ENCODE measurements around the gene TMEM219.
"Not testable (repeated sequence)": the region's sequence is repeated elsewhere in the genome, so short reads cannot be mapped to it uniquely, and the experiment has no call there.

Gene TMEM219

DNA sequence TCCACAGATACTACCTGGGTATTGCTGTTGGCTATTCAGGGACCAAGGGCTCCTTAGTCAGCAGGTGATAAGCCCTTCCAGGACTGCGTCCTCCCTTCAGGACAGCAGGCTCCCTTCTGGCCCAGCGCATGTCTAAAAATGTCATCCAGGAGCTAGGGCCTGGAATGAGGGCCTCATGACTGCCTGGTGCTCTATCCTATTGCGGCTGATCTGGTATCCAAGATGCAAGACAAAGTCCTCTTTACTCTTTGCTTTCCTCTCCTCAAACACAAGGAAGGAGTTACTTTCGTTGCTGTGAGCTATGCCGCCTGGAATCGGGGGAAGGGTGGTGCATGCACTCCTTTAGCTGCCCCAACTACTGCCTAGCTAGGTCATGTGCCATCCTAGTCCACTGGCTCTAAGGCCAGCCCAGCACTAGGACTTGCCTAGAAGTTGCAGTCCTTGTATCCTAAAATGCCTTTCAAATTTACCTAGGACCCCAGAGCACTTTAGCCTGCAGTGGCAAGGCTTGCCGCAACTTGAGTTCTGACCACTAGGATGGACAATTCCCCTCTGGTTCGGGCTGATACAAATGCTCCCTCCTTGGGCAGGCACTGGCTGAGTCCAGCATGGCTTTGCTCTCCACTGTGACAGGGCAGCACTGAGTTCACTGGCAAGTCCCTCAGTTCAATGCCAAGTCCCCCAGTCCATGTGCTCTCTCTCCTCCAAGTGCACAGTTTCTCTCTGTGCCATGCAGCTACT lies 10.1 kb upstream of the TMEM219 start:
- no peak for DNase-seq

DNA sequence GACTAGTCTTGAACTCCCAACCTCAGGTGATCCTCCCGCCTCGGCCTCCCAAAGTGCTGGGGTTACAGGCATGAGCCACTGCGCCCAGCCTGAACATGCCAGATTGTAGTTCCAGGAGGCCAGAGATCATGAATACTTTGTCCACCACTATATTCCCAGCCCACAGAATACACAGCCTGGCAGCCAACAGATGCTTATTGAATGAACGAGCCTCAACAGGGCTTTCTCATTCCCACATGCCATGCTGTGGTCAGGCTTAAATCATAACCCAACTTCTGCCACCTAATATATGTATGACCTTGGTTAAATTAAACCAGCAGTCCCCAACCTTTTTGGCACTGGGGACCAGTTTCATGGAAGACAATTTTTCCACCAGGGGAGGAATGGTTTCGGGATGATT lies 3.1 kb upstream of the TMEM219 start:
- no peak for DNase-seq

- no peak for DNase-seq
Observed at GRCh38 chr16:29959293-29959692, 2.6 kb upstream of the TMEM219 start.

DNA sequence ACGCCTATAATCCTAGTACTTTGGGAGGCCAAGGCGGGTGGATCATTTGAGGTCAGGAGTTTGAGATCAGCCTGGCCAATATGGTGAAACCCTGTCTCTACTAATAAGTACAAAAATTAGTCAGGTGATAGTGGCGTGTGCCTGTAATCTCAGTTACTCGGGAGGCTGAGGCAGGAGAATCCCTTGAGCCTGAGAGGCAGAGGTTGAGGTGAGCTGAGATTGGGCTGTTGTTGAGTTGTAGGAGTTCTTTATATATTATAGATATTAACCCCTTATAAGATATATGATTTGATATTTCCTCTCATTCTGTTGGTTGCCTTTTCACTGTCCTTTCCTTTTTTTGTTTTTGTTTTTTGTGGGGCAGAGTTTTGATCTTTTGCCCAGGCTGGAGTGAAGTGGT lies 2.1 kb upstream of the TMEM219 start:
- not testable (repeated sequence) for DNase-seq

DNA sequence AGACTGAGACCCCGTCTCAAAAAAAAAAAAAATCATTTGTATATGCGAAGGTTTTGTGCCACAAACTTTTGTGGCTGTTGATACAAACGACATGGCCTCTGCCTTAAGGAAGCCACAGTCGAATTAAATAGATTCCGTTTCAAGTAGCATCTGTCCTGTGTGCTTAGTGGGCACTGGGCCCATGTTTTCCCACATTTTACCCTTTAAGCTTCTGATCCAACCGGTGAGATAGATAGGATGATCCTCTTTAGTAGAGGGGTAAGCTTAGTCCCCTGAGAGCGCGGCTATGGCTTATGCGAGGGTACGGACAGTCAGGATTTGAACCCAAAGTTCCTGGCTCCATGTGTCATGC lies 776 bp upstream of the TMEM219 start:
- no peak for DNase-seq

DNA sequence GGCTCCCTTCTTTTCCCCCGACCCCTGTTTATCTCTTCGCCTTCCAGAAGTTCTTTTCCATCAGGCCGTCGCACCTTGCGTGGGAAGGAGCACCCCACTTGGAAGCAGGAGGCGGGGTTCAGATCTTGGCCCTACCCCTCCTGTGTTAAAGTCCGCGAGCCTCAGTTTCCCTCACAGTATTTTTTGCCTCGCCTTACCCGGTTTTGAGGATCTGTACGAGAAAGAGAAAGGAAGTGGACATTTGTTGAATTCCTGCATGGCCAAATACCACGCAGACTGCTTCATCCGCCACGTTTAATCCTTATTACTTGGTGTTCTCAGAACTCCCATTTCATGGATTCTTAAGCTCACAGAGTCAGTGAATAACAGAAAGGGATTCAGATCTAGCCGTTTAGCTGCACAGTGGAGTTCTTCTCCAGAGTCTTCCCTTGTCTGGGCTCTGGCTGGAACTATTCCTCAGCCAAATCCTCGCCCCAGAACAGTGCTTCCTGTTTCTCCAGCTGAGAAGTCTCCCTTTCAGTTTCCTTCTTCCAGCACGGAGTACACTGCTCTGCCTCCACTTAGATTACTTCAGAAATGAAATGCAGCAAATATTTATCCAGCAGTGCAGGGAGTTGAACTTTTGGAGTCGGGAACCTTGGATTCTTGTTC lies 590 bp downstream of the TMEM219 start:
- no peak for DNase-seq

DNA sequence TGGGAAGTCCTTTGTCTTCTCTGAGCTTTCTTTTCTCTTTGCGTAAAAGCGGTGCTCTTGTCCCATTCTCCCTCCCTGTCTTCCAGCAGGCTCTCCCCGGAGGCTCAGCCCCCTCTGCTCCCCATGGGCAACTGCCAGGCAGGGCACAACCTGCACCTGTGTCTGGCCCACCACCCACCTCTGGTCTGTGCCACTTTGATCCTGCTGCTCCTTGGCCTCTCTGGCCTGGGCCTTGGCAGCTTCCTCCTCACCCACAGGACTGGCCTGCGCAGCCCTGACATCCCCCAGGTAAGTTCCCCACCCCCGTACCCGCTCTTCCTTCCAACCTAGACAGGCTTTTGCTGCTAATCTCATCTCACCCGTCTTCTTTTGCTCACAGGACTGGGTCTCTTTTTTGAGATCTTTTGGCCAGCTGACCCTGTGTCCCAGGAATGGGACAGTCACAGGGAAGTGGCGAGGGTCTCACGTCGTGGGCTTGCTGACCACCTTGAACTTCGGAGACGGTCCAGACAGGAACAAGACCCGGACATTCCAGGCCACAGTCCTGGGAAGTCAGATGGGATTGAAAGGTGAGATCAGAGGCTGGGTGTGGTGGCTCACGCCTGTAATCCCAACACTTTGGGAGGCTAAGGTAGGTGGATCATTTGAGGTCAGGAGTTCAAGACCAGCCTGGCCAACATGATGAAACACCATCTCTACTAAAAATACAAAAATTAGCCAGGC lies 1.3 kb downstream of the TMEM219 start:
- no peak for DNase-seq

GRCh38 chr16:29968205-29968604 lies 6.3 kb downstream of the TMEM219 start:
- DNase-seq: no peak

- no peak for DNase-seq
Observed at GRCh38 chr16:29971304-29971703, 9.4 kb downstream of the TMEM219 start.

GRCh38 chr16:29972500-29972899 lies 10.6 kb downstream of the TMEM219 start:
- DNase-seq: no peak

- DNase-seq: no peak
Observed at GRCh38 chr16:29972992-29973383, 11.1 kb downstream of the TMEM219 start.

DNA sequence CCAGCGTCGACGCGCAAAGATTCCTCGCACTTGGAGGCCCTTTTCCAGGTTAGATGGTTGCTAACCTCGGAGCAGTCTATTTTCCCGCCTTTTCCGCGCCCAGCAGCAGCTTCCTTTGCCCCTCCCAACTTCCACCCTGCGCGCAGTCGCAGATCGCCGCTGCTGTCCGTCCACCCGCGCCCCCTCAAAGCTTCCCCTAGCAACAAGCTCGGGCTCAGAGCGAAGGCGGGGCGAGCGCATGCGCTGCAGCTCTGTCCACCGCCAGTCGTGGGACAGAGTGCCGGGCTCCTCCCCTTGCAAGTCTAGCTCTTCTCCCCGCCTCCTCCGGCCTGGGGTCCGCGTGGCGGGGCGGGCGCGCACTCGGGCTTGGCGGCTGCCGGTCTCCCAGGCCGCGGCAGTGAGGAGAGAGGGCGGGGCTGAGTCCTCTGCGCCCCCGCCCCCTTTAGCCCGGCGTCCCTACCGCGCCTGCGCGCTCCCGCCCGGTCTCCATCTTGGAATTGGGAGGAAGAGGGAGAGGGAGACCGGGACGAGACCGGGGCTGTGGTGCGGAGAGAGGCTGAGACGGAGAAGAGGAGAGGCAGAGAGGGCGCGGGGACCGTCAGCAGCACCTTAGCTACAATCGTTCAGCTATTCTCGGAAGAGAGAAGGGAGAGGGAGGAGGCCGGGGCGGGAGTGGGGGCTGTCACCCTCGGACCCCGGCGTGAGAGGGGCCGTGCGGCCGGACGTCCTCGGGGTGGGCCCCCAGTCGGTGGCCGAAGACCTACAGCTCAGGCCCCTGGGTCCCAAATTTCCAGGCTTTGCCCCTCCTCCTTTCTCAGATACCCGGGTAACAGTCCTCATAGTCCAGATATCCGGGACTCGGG lies 11.7 kb downstream of the TMEM219 start, which contains the start of gene TAOK2:
TSS of gene TAOK2 (plus strand) at position 485 of the 863 bp plus-strand sequence. CDS start 3,905 bp downstream, outside the sequence.
- DNase-seq: peak; percentile 82 to 86

- DNase-seq: no peak
Observed at GRCh38 chr16:29974291-29975133, 12.6 kb downstream of the TMEM219 start.

GRCh38 chr16:29975134-29975538 lies 13.3 kb downstream of the TMEM219 start:
- DNase-seq: no peak

- no peak for DNase-seq
Observed at GRCh38 chr16:29975811-29976511, 14.1 kb downstream of the TMEM219 start.

GRCh38 chr16:29977063-29977825 lies 15.4 kb downstream of the TMEM219 start:
- DNase-seq: no peak

DNA sequence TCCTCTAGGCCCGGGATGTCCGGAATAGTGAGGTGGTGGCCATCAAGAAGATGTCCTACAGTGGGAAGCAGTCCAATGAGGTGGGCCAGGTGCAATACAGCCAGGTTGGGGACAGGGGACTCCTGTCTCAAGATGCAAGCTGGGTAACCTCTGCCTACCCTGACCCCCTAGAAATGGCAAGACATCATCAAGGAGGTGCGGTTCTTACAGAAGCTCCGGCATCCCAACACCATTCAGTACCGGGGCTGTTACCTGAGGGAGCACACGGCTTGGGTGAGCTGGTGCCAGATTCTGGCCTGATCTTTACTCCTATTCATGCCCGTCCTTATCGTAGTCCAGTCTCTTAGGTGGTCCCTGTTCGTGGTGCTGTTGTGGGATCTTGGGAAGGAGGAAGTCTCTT lies 16.2 kb downstream of the TMEM219 start:
- no peak for DNase-seq

DNA sequence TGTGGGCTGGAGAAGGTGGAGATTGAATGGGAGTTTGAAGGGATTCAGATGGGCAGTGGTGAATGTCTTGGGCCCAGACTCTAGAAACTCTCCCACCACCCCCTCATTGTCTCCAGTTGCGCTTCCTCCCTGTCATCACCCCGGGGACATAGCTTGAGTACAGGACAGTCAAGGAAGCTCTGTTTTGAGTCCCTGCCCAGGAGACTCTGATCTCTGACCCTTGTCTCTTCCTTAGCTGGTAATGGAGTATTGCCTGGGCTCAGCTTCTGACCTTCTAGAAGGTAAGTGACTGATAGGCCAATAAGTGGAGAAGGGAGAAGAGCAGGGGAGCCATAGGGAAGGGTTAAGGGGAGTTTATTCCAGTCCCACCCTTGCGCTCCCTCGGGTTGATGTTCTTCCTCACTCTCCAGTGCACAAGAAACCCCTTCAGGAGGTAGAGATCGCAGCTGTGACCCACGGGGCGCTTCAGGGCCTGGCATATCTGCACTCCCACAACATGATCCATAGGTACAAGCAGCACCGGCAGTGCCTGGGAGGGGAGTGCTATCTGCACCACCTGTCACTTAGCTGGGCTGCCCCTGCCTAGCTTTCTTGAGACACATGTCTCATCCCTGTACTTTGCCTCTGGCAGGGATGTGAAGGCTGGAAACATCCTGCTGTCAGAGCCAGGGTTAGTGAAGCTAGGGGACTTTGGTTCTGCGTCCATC lies 16.8 kb downstream of the TMEM219 start:
- no peak for DNase-seq

GRCh38 chr16:29982560-29983419 lies 20.9 kb downstream of the TMEM219 start:
- no peak for DNase-seq
